ENCODE data around the gene CCDC7.

CCDC7 gene

DNA sequence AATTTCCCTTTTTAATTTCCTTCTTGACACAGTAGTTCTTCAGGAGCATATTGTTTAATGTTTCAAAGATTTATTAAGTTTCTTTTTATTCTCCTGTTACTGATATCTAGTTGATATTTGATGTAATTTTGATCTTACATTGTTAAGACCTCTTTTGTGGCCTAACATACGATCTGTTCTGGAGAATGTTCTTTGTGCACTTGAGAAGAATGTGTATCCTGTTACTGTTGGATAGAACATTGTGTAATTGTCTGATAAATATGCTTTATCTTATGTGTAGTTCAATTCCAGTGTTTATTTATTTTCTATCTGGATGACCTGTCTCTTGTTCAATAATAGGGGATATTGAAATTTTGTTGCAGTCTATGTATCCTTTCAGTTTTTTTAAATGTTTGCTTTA lies 405.4 kb downstream of the CCDC7 start:
- Histone ChIP-seq H3K4me1 (ENCODE audit: control insufficient read depth, insufficient read depth, low read length) (no peaks in the 10 kb centered on the region), H3K9me3 (ENCODE audit: control insufficient read depth, low read length) (no peaks in the 10 kb centered on the region), H3K36me3 (ENCODE audit: control insufficient read depth, insufficient read depth, low read length) (no peaks in the 10 kb centered on the region), H3K4me3 (ENCODE audit: insufficient read depth, low read depth, low read length) (no peak overlapping the region), H3K27ac (ENCODE audit: insufficient read depth, low read depth, low read length, poor library complexity, severe bottlenecking) (no peak overlapping the region), H3K27me3 (ENCODE audit: control insufficient read depth, insufficient read depth, low read length, poor library complexity, severe bottlenecking) (no peaks in the 10 kb centered on the region)
- 0% methylated on average over 1 of the region's 1 CpG for WGBS, 2 experiments

DNA sequence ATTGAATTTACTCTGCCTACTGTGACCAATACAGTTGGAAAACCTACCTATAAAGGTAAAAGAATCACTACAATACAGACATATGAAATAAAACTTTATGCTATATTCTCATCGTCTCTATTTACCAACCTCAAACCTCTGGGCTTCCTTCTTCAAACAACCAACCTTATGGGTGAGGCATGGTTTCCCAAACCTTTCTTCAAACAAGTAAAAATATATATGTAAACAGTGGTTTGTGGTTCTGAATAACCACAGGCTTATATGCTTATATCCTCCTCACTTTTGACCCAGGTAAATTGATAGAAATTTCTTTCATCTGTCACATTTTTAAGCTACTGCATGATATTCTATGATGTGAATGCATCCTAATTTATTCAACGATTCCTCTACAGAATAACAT lies 408.5 kb downstream of the CCDC7 start:
- no peaks in the 10 kb centered on the region for H3K4me1 ChIP-seq (ENCODE audit: control insufficient read depth, insufficient read depth, low read length)
- no peaks in the 10 kb centered on the region for H3K9me3 ChIP-seq (ENCODE audit: control insufficient read depth, low read length)
- H3K27ac ChIP-seq (ENCODE audit: insufficient read depth, low read depth, low read length, poor library complexity, severe bottlenecking), result no peak overlapping the region
- no peak overlapping the region for H3K4me3 ChIP-seq (ENCODE audit: insufficient read depth, low read depth, low read length)
- 100% methylated on average over 1 of the region's 2 CpGs for WGBS, 2 experiments
- no peaks in the 10 kb centered on the region for H3K36me3 ChIP-seq (ENCODE audit: control insufficient read depth, insufficient read depth, low read length)
- no peaks in the 10 kb centered on the region for H3K27me3 ChIP-seq (ENCODE audit: control insufficient read depth, insufficient read depth, low read length, poor library complexity, severe bottlenecking)

DNA sequence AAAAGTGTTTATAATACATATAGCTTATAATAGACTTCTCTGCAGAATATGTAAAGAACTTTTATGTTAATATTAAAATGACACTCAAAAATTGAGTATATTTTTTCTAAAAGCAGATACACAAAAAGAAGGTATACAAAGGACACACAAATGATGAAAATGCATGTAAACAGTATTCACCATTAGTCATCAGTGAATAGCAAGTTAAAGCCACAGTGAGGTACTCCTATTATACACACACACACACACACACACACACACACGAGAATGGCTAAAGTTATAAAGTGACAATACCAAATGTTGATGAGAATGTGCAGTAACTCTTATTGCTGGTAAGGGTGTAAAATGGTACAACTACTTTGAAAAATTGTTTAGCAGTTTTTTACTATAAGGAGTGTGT lies 419.2 kb downstream of the CCDC7 start:
- Histone ChIP-seq H3K4me3 (ENCODE audit: insufficient read depth, low read depth, low read length) (no peak overlapping the region), H3K4me1 (ENCODE audit: control insufficient read depth, insufficient read depth, low read length) (no peaks in the 10 kb centered on the region), H3K9me3 (ENCODE audit: control insufficient read depth, low read length) (no peaks in the 10 kb centered on the region), H3K36me3 (ENCODE audit: control insufficient read depth, insufficient read depth, low read length) (no peaks in the 10 kb centered on the region), H3K27me3 (ENCODE audit: control insufficient read depth, insufficient read depth, low read length, poor library complexity, severe bottlenecking) (no peaks in the 10 kb centered on the region), H3K27ac (ENCODE audit: insufficient read depth, low read depth, low read length, poor library complexity, severe bottlenecking) (no peak overlapping the region)
- no CpG with 5 or more reads among the region's 1 CpG for WGBS, 2 experiments

DNA sequence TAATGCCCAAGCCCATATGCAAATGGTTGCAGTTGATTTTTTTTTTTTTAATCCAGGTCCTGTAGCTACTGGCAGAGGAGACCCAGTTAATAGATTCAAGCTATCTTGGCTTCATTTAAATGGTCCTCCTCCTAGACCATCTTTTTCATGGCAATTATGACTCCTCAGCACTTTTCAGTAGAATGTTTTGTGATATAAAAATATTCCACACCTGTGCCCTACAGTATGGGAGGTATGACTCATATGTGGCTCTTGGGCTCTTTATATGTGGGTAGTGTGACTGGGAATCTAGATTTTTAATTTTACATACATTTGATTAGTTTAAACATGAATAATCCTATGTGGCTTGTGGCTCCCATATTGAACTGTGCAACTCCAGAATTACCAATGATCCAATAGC lies 432.0 kb downstream of the CCDC7 start:
- no peak overlapping the region for H3K4me3 ChIP-seq (ENCODE audit: insufficient read depth, low read depth, low read length)
- no peaks in the 10 kb centered on the region for H3K4me1 ChIP-seq (ENCODE audit: control insufficient read depth, insufficient read depth, low read length)
- no peaks in the 10 kb centered on the region for H3K36me3 ChIP-seq (ENCODE audit: control insufficient read depth, insufficient read depth, low read length)
- H3K27me3 ChIP-seq (ENCODE audit: control insufficient read depth, insufficient read depth, low read length, poor library complexity, severe bottlenecking), result no peaks in the 10 kb centered on the region
- no peaks in the 10 kb centered on the region for H3K9me3 ChIP-seq (ENCODE audit: control insufficient read depth, low read length)
- H3K27ac ChIP-seq (ENCODE audit: insufficient read depth, low read depth, low read length, poor library complexity, severe bottlenecking), result no peak overlapping the region

DNA sequence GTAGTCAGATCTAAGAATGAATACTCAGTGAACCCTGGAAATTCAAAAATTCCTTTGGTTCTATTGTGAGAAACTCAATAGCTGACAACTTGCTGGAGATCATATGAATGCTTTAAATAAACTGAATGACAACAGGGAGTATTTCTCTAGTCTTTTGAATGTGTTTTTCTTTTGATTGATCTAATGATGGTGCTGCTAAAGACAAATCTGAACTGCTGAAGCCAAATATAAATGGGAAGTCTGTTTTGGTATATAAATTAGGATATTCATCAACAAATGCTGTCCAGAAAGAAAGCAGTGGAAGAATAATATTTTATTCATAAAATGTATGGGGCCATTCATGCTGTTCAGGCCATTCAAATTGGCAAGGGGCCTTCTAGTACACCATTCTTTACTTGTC lies 432.7 kb downstream of the CCDC7 start:
- Histone ChIP-seq H3K9me3 (ENCODE audit: control insufficient read depth, low read length) (peaks cover 2% of the 10 kb centered on the region), H3K4me1 (ENCODE audit: control insufficient read depth, insufficient read depth, low read length) (no peaks in the 10 kb centered on the region)

DNA sequence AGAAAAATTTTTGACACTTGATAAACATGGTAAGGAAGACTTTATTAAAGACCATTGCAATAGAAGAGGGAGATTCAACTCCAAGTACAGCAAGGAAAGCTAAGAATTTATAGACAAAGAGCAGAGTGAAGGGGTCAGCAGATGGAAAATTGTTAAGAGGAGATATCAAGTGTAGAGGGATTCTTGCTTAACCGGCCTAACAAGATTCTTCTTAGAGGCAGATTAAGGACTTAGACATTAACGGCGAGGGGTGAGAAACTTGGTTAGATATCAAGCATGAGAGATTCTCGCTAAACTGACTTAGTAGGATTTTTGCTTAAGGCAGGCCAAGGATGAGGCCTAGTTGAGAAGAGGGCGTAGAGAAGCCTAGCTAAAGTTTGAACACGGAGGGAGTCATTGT lies 436.1 kb downstream of the CCDC7 start:
- no peaks in the 10 kb centered on the region for H3K36me3 ChIP-seq (ENCODE audit: control insufficient read depth, insufficient read depth, low read length)
- H3K4me3 ChIP-seq (ENCODE audit: insufficient read depth, low read depth, low read length), result no peak overlapping the region
- H3K27ac ChIP-seq (ENCODE audit: insufficient read depth, low read depth, low read length, poor library complexity, severe bottlenecking), result no peak overlapping the region
- H3K4me1 ChIP-seq (ENCODE audit: control insufficient read depth, insufficient read depth, low read length), result no peaks in the 10 kb centered on the region
- WGBS, 2 experiments, result 96 to 97% methylated on average over 6 of the region's 6 CpGs
- peaks cover 2% of the 10 kb centered on the region for H3K9me3 ChIP-seq (ENCODE audit: control insufficient read depth, low read length)
- H3K27me3 ChIP-seq (ENCODE audit: control insufficient read depth, insufficient read depth, low read length, poor library complexity, severe bottlenecking), result no peaks in the 10 kb centered on the region

More for the DNA sequence above, 432.7 kb downstream of the CCDC7 start:
- H3K36me3 ChIP-seq (ENCODE audit: control insufficient read depth, insufficient read depth, low read length), result no peaks in the 10 kb centered on the region
- no peaks in the 10 kb centered on the region for H3K27me3 ChIP-seq (ENCODE audit: control insufficient read depth, insufficient read depth, low read length, poor library complexity, severe bottlenecking)
- no peak overlapping the region for H3K4me3 ChIP-seq (ENCODE audit: insufficient read depth, low read depth, low read length)
- no peak overlapping the region for H3K27ac ChIP-seq (ENCODE audit: insufficient read depth, low read depth, low read length, poor library complexity, severe bottlenecking)

DNA sequence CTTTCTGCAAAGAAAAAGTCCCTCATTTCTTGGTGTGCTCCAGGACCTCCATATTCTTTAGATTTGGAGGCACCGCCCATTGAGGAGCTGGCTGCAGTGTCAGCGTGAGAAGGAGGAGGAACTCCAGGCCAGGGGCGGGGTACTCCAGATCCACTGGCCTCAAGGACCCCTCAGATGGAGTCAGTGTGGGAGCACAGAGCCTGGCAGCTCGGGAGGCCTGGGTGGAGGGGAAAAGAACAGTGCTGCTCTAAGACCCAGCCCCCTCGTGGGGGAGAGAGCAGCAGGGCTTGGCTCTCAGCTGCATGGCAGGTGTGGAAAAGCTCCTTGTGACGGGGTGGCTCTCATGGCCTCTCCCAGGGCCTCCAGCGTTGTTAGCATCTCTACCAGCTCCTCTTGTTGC lies 441.5 kb downstream of the CCDC7 start:
- no peaks in the 10 kb centered on the region for H3K4me1 ChIP-seq (ENCODE audit: control insufficient read depth, insufficient read depth, low read length)
- no peak overlapping the region for H3K27ac ChIP-seq (ENCODE audit: insufficient read depth, low read depth, low read length, poor library complexity, severe bottlenecking)
- H3K9me3 ChIP-seq (ENCODE audit: control insufficient read depth, low read length), result peaks cover 2% of the 10 kb centered on the region
- WGBS, 2 experiments, result 86 to 88% methylated on average over 7 of the region's 7 CpGs
- H3K4me3 ChIP-seq (ENCODE audit: insufficient read depth, low read depth, low read length), result no peak overlapping the region
- H3K27me3 ChIP-seq (ENCODE audit: control insufficient read depth, insufficient read depth, low read length, poor library complexity, severe bottlenecking), result no peaks in the 10 kb centered on the region
- H3K36me3 ChIP-seq (ENCODE audit: control insufficient read depth, insufficient read depth, low read length), result no peaks in the 10 kb centered on the region

DNA sequence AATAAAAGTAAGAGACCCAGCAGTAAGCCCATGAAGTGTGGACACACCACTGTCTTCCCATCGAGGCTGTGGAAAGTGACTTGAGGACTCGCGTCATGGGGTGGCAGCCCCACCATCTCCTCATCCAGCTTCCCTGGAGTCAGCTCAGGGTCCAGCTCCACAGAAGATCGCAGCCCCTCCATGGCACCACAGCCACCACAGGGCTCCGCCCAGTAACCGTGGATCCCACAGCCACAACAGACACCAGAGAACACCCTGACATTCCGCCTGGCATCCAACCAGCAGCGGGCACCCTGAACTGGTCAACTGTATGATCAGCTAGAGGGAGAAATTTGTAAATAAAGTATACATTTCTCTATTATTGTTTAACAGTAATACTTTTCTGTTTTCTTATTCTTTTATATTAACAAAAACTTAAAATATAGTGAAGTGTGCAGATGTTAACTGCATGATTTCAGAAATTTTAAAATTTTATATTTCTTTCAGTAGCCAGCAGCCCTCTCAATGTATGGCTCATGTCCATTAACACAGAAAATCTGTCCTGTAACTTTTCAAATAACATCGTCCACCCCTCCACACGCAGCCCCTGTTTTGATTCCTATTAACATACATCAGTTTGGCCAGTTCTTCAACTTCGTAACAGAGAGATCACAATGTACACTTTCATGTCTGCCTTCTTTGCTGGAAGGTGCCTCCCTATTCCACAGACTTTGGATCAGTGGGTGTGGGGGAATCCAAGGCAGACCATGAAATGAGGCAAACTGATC lies 442.4 kb downstream of the CCDC7 start:
- no peak overlapping the region for H3K4me3 ChIP-seq (ENCODE audit: insufficient read depth, low read depth, low read length)
- no peaks in the 10 kb centered on the region for H3K27me3 ChIP-seq (ENCODE audit: control insufficient read depth, insufficient read depth, low read length, poor library complexity, severe bottlenecking)
- no peaks in the 10 kb centered on the region for H3K4me1 ChIP-seq (ENCODE audit: control insufficient read depth, insufficient read depth, low read length)
- no peaks in the 10 kb centered on the region for H3K36me3 ChIP-seq (ENCODE audit: control insufficient read depth, insufficient read depth, low read length)
- no peak overlapping the region for H3K27ac ChIP-seq (ENCODE audit: insufficient read depth, low read depth, low read length, poor library complexity, severe bottlenecking)
- H3K9me3 ChIP-seq (ENCODE audit: control insufficient read depth, low read length), result peaks cover 2% of the 10 kb centered on the region
- 96 to 98% methylated on average over 10 to 11 of the region's 11 CpGs for WGBS, 2 experiments

DNA sequence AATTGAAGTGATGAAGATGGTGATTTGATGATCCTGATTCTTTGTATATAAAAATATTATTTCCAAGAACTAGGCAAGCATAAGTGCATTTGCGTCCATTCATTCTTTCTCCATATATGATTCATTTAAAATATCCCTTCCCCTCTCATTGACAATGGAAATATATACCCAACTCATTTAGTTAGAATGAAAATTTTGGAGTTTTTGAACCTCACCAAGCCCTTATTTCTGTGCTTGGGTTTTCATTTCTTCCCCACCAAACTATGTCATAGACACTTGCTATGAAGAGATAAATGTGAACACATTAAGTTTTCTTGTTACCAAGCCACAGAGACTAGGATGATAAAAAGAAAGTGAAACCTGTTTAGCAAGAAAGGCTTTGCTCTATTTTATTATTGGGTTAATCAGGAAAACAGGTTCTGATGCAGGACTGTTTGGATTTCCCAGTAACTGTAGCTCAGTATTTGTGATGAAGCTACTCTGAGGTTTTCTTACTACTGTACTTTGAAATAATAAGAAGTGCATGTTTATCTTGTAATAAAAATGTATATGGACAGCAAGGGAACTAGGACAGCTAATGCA lies 443.8 kb downstream of the CCDC7 start:
- no peak overlapping the region for H3K27ac ChIP-seq (ENCODE audit: insufficient read depth, low read depth, low read length, poor library complexity, severe bottlenecking)
- WGBS, 2 experiments, result 88 to 93% methylated on average over 1 of the region's 1 CpG

DNA sequence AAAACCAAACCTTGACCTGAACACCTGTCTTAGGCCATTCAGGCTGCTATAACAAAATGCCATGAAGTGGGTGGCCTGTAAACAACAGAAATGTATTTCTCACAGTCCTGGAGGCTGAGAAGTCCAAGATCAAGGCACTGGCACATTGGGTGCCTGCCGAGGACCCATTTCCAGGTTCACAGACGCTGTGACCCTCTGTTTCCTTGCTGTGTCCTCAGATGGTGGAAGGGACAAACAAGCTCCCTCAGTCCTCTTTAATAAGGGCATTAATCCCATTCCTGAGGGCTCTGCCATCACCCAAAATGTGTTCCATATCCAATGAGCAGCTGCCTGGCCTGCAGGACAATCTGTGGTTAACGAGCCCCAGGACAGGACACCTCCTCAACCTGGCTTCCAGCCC lies 444.5 kb downstream of the CCDC7 start:
- no peaks in the 10 kb centered on the region for H3K27me3 ChIP-seq (ENCODE audit: control insufficient read depth, insufficient read depth, low read length, poor library complexity, severe bottlenecking)
- H3K27ac ChIP-seq (ENCODE audit: insufficient read depth, low read depth, low read length, poor library complexity, severe bottlenecking), result no peak overlapping the region
- no peaks in the 10 kb centered on the region for H3K36me3 ChIP-seq (ENCODE audit: control insufficient read depth, insufficient read depth, low read length)
- no peaks in the 10 kb centered on the region for H3K9me3 ChIP-seq (ENCODE audit: control insufficient read depth, low read length)
- 71 to 76% methylated on average over 3 of the region's 3 CpGs for WGBS, 2 experiments
- no peak overlapping the region for H3K4me3 ChIP-seq (ENCODE audit: insufficient read depth, low read depth, low read length)
- H3K4me1 ChIP-seq (ENCODE audit: control insufficient read depth, insufficient read depth, low read length), result no peaks in the 10 kb centered on the region

More for the DNA sequence above, 443.8 kb downstream of the CCDC7 start:
- Histone ChIP-seq H3K36me3 (ENCODE audit: control insufficient read depth, insufficient read depth, low read length) (no peaks in the 10 kb centered on the region), H3K9me3 (ENCODE audit: control insufficient read depth, low read length) (no peaks in the 10 kb centered on the region), H3K4me1 (ENCODE audit: control insufficient read depth, insufficient read depth, low read length) (no peaks in the 10 kb centered on the region), H3K4me3 (ENCODE audit: insufficient read depth, low read depth, low read length) (no peak overlapping the region), H3K27me3 (ENCODE audit: control insufficient read depth, insufficient read depth, low read length, poor library complexity, severe bottlenecking) (no peaks in the 10 kb centered on the region)

All from ectodermal cell (in vitro differentiated cells).